Karpas-422 (cell line): ENCODE measurements around the gene LCN9. TPM values are rescaled to one million over a fixed set of nuclear protein-coding genes. Genes with fewer than 3 reads are reported as not detected.

Experiments used
- DNase-seq: peaks from one replicate; pipeline ENCODE4 v3.0.0-alpha.2; 2015
- H2AFZ ChIP-seq: fragments of 200-600 bp; sonication (generic); 2 replicates; pipeline ENCODE4 v1.6.1; 2014; ENCODE audit warnings: antibody characterized with exemption, low read length, mixed read lengths
- H3K27ac ChIP-seq: fragments of 200-600 bp; sonication (generic); 2 replicates; pipeline ENCODE4 v1.5.1; 2014; ENCODE audit warnings: mild to moderate bottlenecking, low read length, moderate library complexity
- H3K27me3 ChIP-seq: fragments of 200-600 bp; sonication (generic); 2 replicates; pipeline ENCODE4 v1.6.1; 2014; ENCODE audit warnings: low read length, mixed read lengths
- H3K36me3 ChIP-seq: fragments of 200-600 bp; sonication (generic); 2 replicates; pipeline ENCODE4 v1.6.1; 2014; ENCODE audit warnings: low read length, mixed read lengths; ENCODE audit not compliant: insufficient read depth
- H3K4me1 ChIP-seq: fragments of 200-600 bp; sonication (generic); 2 replicates; pipeline ENCODE4 v1.6.1; 2014; ENCODE audit warnings: mild to moderate bottlenecking, low read length, mixed read lengths
- H3K4me2 ChIP-seq: fragments of 200-600 bp; sonication (generic); 2 replicates; pipeline ENCODE4 v1.6.1; 2014; ENCODE audit warnings: low read length, low read depth, mild to moderate bottlenecking; ENCODE audit not compliant: poor library complexity, severe bottlenecking
- H3K4me3 ChIP-seq: fragments of 200-600 bp; sonication (generic); 2 replicates; pipeline ENCODE4 v1.5.1; 2014; ENCODE audit warnings: mild to moderate bottlenecking, antibody characterized with exemption, low read length, mixed read lengths
- H3K79me2 ChIP-seq: fragments of 200-600 bp; sonication (generic); 2 replicates; pipeline ENCODE4 v1.6.1; 2014; ENCODE audit warnings: mild to moderate bottlenecking, low read length, mixed read lengths
- H3K9ac ChIP-seq: fragments of 200-600 bp; sonication (generic); 2 replicates; pipeline ENCODE4 v1.6.0; 2014; ENCODE audit warnings: low read length
- H3K9me2 ChIP-seq: fragments of 200-600 bp; sonication (generic), shearing (Covaris generic); replicated peaks from 2 replicates; pipeline ENCODE4 v1.6.0; 2014; ENCODE audit warnings: mild to moderate bottlenecking, low read length, moderate library complexity; ENCODE audit not compliant: insufficient read depth
- H3K9me3 ChIP-seq: fragments of 300-700, 200-600 bp; sonication (generic); 2 replicates; pipeline ENCODE4 v1.6.1; 2014; ENCODE audit warnings: low read length, mixed read lengths
- H4K20me1 ChIP-seq: fragments of 200-600 bp; sonication (generic); 2 replicates; pipeline ENCODE4 v1.6.1; 2014; ENCODE audit warnings: mild to moderate bottlenecking, antibody characterized with exemption, low read length, low read depth; ENCODE audit not compliant: insufficient read depth
- total RNA-seq: library from RNA; depleted of rRNA; stranded (reverse); fragments of >200 nt; shearing (Covaris generic); gene quantifications from 2 replicates; pipeline ENCODE4 v1.2.3, GENCODE V29; 2014; ENCODE audit warnings: low replicate concordance; rRNA removed

The LCN9 gene, protein sequence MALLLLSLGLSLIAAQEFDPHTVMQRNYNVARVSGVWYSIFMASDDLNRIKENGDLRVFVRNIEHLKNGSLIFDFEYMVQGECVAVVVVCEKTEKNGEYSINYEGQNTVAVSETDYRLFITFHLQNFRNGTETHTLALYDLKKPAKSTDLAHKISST
- total RNA-seq = not detected in 2 replicates

DNA sequence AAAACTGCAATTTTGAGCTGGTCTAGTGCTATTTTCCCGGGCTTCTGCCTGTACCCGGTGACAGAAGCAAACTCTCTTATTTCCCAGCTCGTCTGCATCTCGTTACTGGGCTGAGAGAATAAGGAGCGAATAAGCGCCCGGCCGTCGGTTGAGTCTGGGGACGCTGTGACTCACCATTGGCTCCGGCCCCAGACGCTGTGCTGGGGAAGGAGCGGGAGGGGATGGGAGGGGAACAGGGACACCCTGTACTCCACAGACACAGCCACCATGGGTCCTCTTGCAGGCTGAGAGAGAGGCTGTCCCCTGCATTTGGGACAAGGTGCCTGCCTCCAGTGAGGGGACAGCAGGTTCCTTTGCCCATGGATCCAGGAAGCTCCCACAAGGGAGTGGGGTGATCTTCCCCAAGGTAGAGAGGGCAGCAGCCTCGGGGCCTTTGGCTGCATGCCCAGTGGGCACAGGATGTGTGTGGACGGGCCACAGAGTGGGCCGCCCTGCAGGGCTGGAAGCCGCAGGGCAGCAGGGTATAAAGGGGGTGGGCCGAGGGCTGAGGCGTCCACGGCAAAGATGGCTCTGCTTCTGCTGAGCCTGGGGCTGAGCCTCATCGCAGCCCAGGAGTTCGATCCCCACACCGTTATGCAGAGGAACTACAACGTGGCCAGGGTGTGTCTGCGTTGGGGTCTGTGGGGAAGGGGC lies at the start of gene LCN9:
Gene LCN9, plus strand, starts transcription at position 552 of the 693 bp plus-strand sequence. Its CDS starts 13 bp downstream, at position 565.
- Histone ChIP-seq H3K27me3 (no peaks in the 10 kb centered on the region), H3K9me3 (no peaks in the 10 kb centered on the region), H4K20me1 (no peaks in the 10 kb centered on the region), H3K4me2 (no peak within 1 kb of the TSS), H3K79me2 (no peaks in the 10 kb centered on the region), H3K9me2 (no peaks in the 10 kb centered on the region), H3K4me3 (no peak within 1 kb of the TSS), H3K36me3 (no peaks in the 10 kb centered on the region), H3K27ac (no peak within 1 kb of the TSS), H3K9ac (no peak within 1 kb of the TSS), H2AFZ (no peak within 1 kb of the TSS), H3K4me1 (no peaks in the 10 kb centered on the region)
- DNase-seq = no peak

- Histone ChIP-seq H4K20me1 (no peaks in the 10 kb centered on the region), H3K4me2 (no peak overlapping the region), H3K4me1 (no peaks in the 10 kb centered on the region), H3K9ac (no peak overlapping the region), H3K9me3 (no peaks in the 10 kb centered on the region), H3K36me3 (no peaks in the 10 kb centered on the region), H3K79me2 (no peaks in the 10 kb centered on the region), H2AFZ (no peak overlapping the region), H3K4me3 (no peak overlapping the region), H3K27me3 (no peaks in the 10 kb centered on the region), H3K9me2 (no peaks in the 10 kb centered on the region), H3K27ac (no peak overlapping the region)
- no peak for DNase-seq
Observed at GRCh38 chr9:135613946-135614805, 48.9 kb upstream of the LCN9 start.

DNA sequence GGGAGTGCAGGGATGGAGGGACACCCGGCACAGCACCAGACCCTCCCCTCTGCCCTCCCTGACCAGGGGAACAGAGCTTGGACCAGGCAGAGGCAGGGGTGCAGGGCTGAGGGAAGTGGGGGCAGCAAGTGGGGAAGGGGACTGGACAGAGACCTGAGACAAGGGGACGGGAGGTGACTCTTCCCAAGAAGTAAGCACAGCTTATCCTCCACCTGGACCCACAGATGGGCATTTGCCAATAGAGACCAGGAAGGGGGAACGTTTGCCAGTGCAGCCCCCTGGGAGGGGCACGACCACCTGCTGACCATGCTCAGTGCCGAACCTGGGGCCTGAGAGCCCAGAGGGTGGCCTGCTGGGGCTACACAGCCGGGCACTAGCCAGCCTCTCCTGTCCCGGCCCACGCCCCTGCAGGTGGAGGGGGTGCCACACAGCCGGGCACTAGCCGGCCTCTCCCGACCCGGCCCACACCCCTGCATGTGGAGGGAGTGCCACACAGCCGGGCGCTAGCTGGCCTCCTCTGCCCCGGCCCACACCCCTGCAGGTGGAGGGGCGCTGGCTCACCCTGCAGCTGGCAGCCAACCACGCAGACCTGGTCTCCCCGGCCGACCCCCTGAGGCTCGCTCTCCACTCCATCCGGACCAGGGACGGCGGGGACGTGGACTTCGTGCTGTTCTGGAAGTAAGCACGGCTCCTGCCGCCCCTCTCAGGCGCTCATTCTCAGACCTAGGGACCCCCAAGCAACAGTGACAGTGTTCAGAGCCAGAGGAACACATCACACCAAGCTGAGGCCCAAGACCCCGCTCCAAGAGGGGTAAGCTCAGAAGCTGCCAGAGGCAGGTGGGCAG lies 48.1 kb upstream of the LCN9 start:
- H2AFZ ChIP-seq = no peak overlapping the region
- H3K9ac ChIP-seq = no peak overlapping the region
- no peaks in the 10 kb centered on the region for H4K20me1 ChIP-seq
- H3K36me3 ChIP-seq = no peaks in the 10 kb centered on the region
- H3K4me1 ChIP-seq = no peaks in the 10 kb centered on the region
- H3K4me3 ChIP-seq = no peak overlapping the region
- no peaks in the 10 kb centered on the region for H3K9me3 ChIP-seq
- no peak for DNase-seq
- H3K79me2 ChIP-seq = no peaks in the 10 kb centered on the region
- no peaks in the 10 kb centered on the region for H3K27me3 ChIP-seq
- H3K4me2 ChIP-seq = no peak overlapping the region
- no peaks in the 10 kb centered on the region for H3K9me2 ChIP-seq
- no peak overlapping the region for H3K27ac ChIP-seq

- H3K9me3 ChIP-seq = no peaks in the 10 kb centered on the region
- no peak overlapping the region for H2AFZ ChIP-seq
- no peaks in the 10 kb centered on the region for H3K79me2 ChIP-seq
- no peak overlapping the region for H3K4me2 ChIP-seq
- no peaks in the 10 kb centered on the region for H3K4me1 ChIP-seq
- H3K27ac ChIP-seq = no peak overlapping the region
- no peaks in the 10 kb centered on the region for H3K36me3 ChIP-seq
- H3K4me3 ChIP-seq = no peak overlapping the region
- no peak for DNase-seq
- H4K20me1 ChIP-seq = no peaks in the 10 kb centered on the region
- no peaks in the 10 kb centered on the region for H3K9me2 ChIP-seq
- no peak overlapping the region for H3K9ac ChIP-seq
- H3K27me3 ChIP-seq = no peaks in the 10 kb centered on the region
Observed at GRCh38 chr9:135615666-135616618, 47.2 kb upstream of the LCN9 start.

GRCh38 chr9:135616619-135617537 lies 46.2 kb upstream of the LCN9 start:
- H3K4me3 ChIP-seq = no peak overlapping the region
- H3K27me3 ChIP-seq = no peaks in the 10 kb centered on the region

DNA sequence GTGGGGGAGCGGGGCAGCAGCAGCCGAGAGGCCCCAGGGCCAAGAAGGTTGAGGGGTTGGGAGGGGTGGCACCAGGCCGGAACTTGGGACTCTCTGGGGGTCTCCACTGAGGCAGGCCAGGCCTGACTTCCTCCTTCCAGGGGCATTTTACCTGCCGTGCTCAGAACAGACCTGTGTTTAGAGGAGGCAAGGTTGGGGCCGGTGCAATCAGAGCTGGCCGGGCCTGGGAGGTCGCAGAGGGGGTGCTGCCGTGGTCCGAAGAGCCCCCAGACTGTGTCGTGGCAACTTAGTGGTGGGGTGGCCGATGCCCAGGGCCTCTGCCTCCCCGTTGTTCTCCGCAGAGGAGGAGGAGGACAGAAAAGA lies 45.6 kb upstream of the LCN9 start:
- DNase-seq = no peak
- Histone ChIP-seq H3K4me2 (no peak overlapping the region), H3K27me3 (no peaks in the 10 kb centered on the region), H3K9ac (no peak overlapping the region), H3K27ac (no peak overlapping the region), H3K36me3 (no peaks in the 10 kb centered on the region), H3K4me1 (no peaks in the 10 kb centered on the region), H4K20me1 (no peaks in the 10 kb centered on the region), H3K79me2 (no peaks in the 10 kb centered on the region), H2AFZ (no peak overlapping the region), H3K4me3 (no peak overlapping the region), H3K9me2 (no peaks in the 10 kb centered on the region), H3K9me3 (no peaks in the 10 kb centered on the region)

More at GRCh38 chr9:135616619-135617537, 46.2 kb upstream of the LCN9 start:
- H3K9me3 ChIP-seq = no peaks in the 10 kb centered on the region
- H2AFZ ChIP-seq = no peak overlapping the region
- H3K4me2 ChIP-seq = no peak overlapping the region
- H3K9me2 ChIP-seq = no peaks in the 10 kb centered on the region
- no peak for DNase-seq
- no peaks in the 10 kb centered on the region for H3K79me2 ChIP-seq
- no peaks in the 10 kb centered on the region for H3K36me3 ChIP-seq
- H3K27ac ChIP-seq = no peak overlapping the region
- H4K20me1 ChIP-seq = no peaks in the 10 kb centered on the region
- H3K9ac ChIP-seq = no peak overlapping the region
- no peaks in the 10 kb centered on the region for H3K4me1 ChIP-seq
